A549 (cell line): Measurements from ENCODE around the gene PRKCE. TPM values are rescaled to one million over a fixed set of nuclear protein-coding genes. Genes with fewer than 3 reads are reported as not detected.

Experiments
- ATAC-seq, 2 experiments: fragments of 200-7000 bp in 1 of 2; fragments of >200 bp in 1 of 2; cut with Nextera tagmentation in 1 of 2; cut with Tn5 transposase in 1 of 2; 3 replicates each; pipeline versions ENCODE4 v1.8.0 to v1.9.1; 2018 to 2020; ENCODE audit warnings: mild to moderate bottlenecking in 1 of 2, moderate library complexity in 1 of 2
- CTCF ChIA-PET: fragments of 300-600 bp; sonication (Branson Sonifier 250); formaldehyde crosslinking; extraction: SDS; loops from one replicate; lab custom pipeline; 2021; ENCODE audit warnings: antibody characterized with exemption, inconsistent platforms; lab: Yijun Ruan, JAX
- POLR2A ChIA-PET: fragments of 350-600 bp; formaldehyde crosslinking; extraction: SDS; loops from one replicate; lab custom pipeline; 2021; ENCODE audit warnings: antibody characterized with exemption, inconsistent platforms; lab: Yijun Ruan, JAX
- DNase-seq, 2 experiments: peaks; one replicate each; pipeline versions ENCODE4 v3.0.0 to v3.0.0-alpha.2; 2011 to 2016; ENCODE audit warnings: low read depth in 1 of 2, low spot score in 1 of 2
- FAIRE-seq: peaks from 2 replicates; lab custom pipeline; 2011; peaks lifted over from hg19 to GRCh38; lab: Jason Lieb, UNC
- H3K27ac ChIP-seq, 2 experiments: fragments of >200 bp; sonication (Bioruptor Twin); formaldehyde crosslinking; 3 replicates each; pipeline ENCODE4 v1.5.1; 2016 to 2017
- H3K4me1 ChIP-seq: fragments of >200 bp; sonication (Bioruptor Twin); formaldehyde crosslinking; 3 replicates; pipeline ENCODE4 v1.6.1; 2016
- H3K4me2 ChIP-seq: fragments of >200 bp; sonication (Bioruptor Twin); formaldehyde crosslinking; 3 replicates; pipeline ENCODE4 v1.6.1; 2016
- H3K4me3 ChIP-seq: fragments of >200 bp; sonication (Bioruptor Twin); formaldehyde crosslinking; 3 replicates; pipeline ENCODE4 v1.5.1; 2016
- H3K9me3 ChIP-seq: fragments of >200 bp; sonication (Bioruptor Twin); formaldehyde crosslinking; 3 replicates; pipeline ENCODE4 v1.6.1; 2016
- BHLHE40 ChIP-seq: IDR thresholded peaks from 2 replicates; pipeline ENCODE4 v1.6.1; 2012; ENCODE audit warnings: low read depth, low read length, inconsistent platforms
- CHD4 ChIP-seq: fragments of 200-600 bp; sonication (generic); IDR thresholded peaks from 2 replicates; pipeline ENCODE4 v1.6.1; 2016; ENCODE audit warnings: antibody characterized with exemption, mild to moderate bottlenecking, borderline replicate concordance
- EHF ChIP-seq: fragments of 250-450 bp; sonication (Bioruptor Pico); IDR thresholded peaks from 2 replicates; pipeline ENCODE4 v1.5.0; 2020; ENCODE audit warnings: mild to moderate bottlenecking
- FOSB ChIP-seq: fragments of 250-450 bp; sonication (Bioruptor Pico); IDR thresholded peaks from 2 replicates; pipeline ENCODE4 v1.5.0; 2020; ENCODE audit warnings: mild to moderate bottlenecking, moderate library complexity
- FOSL2 ChIP-seq, 2 experiments: fragments of 450-650 bp in 1 of 2; fragments of >200 bp in 1 of 2; sonication (Bioruptor Twin) in 1 of 2; formaldehyde crosslinking; IDR thresholded peaks; 2 replicates each; pipeline versions ENCODE4 v1.5.0 to v1.6.1; 2016 to 2020; ENCODE audit warnings: mild to moderate bottlenecking in 1 of 2, moderate library complexity in 1 of 2
- GATA3 ChIP-seq: IDR thresholded peaks from 2 replicates; pipeline ENCODE4 v1.6.1; 2012; ENCODE audit warnings: borderline replicate concordance
- HDAC2 ChIP-seq: fragments of 200-600 bp; sonication (generic); IDR thresholded peaks from 2 replicates; pipeline ENCODE4 v1.6.1; 2016
- HES2 ChIP-seq: fragments of >200 bp; sonication (Bioruptor Twin); formaldehyde crosslinking; IDR thresholded peaks from 2 replicates; pipeline ENCODE4 v1.6.1; 2016
- MAFK ChIP-seq: fragments of 450-650 bp; IDR thresholded peaks from 2 replicates; pipeline ENCODE4 v1.6.1; 2014; ENCODE audit not compliant: partially characterized antibody
- MAZ ChIP-seq: fragments of 150-350 bp; IDR thresholded peaks from 2 replicates; pipeline ENCODE4 v1.6.1; 2014; ENCODE audit warnings: antibody characterized with exemption, low read depth, low read length, borderline replicate concordance
- MYC ChIP-seq: IDR thresholded peaks from 2 replicates; pipeline ENCODE4 v1.6.1; 2012; ENCODE audit warnings: mild to moderate bottlenecking, inconsistent platforms, low read length, improper control_type of control experiment, borderline replicate concordance
- NPAS2 ChIP-seq: fragments of 250-450 bp; sonication (Bioruptor Pico); IDR thresholded peaks from 2 replicates; pipeline ENCODE4 v1.8.0; 2022; ENCODE audit warnings: mild to moderate bottlenecking, moderate library complexity, borderline replicate concordance
- PHF8 ChIP-seq: fragments of 200-600 bp; sonication (generic); IDR thresholded peaks from 2 replicates; pipeline ENCODE4 v1.6.1; 2016; ENCODE audit warnings: low read depth, mild to moderate bottlenecking, antibody characterized with exemption, moderate library complexity, borderline replicate concordance
- RAD21 ChIP-seq, 2 experiments: fragments of >200 bp in 1 of 2; sonication (Bioruptor Twin) in 1 of 2; formaldehyde crosslinking in 1 of 2; IDR thresholded peaks in 1 of 2; conservative IDR thresholded peaks in 1 of 2; 2 replicates in 1 of 2; 3 replicates in 1 of 2; pipeline ENCODE4 v1.6.1; 2012 to 2018; ENCODE audit warnings: inconsistent platforms in 1 of 2
- REST ChIP-seq: fragments of 200-600 bp; sonication (generic); IDR thresholded peaks from 2 replicates; pipeline ENCODE4 v1.6.1; 2016; ENCODE audit warnings: antibody characterized with exemption, mild to moderate bottlenecking, moderate library complexity
- RFX5 ChIP-seq: fragments of 450-650 bp; IDR thresholded peaks from 2 replicates; pipeline ENCODE4 v1.7.1; 2014; ENCODE audit warnings: antibody characterized with exemption, mild to moderate bottlenecking, moderate library complexity
- RNF2 ChIP-seq: fragments of 200-600 bp; sonication (generic); IDR thresholded peaks from 2 replicates; pipeline ENCODE4 v1.6.1; 2016; ENCODE audit warnings: low read depth, mild to moderate bottlenecking, antibody characterized with exemption, moderate library complexity, borderline replicate concordance
- SREBF2 ChIP-seq: fragments of 450-650 bp; IDR thresholded peaks from 2 replicates; pipeline ENCODE4 v1.6.1; 2014; ENCODE audit warnings: mild to moderate bottlenecking, moderate library complexity
- USF2 ChIP-seq: fragments of 450-650 bp; IDR thresholded peaks from 2 replicates; pipeline ENCODE4 v1.6.1; 2014; ENCODE audit warnings: antibody characterized with exemption
- ZFP36 ChIP-seq: fragments of 450-650 bp; IDR thresholded peaks from 2 replicates; pipeline ENCODE4 v1.6.1; 2014; ENCODE audit warnings: borderline replicate concordance; ENCODE audit not compliant: partially characterized antibody
- ZNF302 ChIP-seq: fragments of 250-450 bp; sonication (Bioruptor Pico); IDR thresholded peaks from 2 replicates; pipeline ENCODE4 v1.9.0; 2021; ENCODE audit warnings: inconsistent platforms, mild to moderate bottlenecking, moderate library complexity
- WGBS: methylation state at CpG from one replicate; pipeline ENCODE4 v1.1.6; 2017; ENCODE audit errors: missing lambda C conversion rate; 5-methylcytosine and 5-hydroxymethylcytosine counted together
- polyA plus RNA-seq, 4 experiments: library from polyadenylated mRNA; depleted of rRNA in 3 of 4; stranded (reverse); fragments of >200 nt; fragmentation: RNase III in 1 of 4; extraction: RNeasy Plus Mini Kit Qiagen cat#74134 plus additional on column Dnase treatment in 1 of 4; gene quantifications; 2 replicates in 3 of 4; 3 replicates in 1 of 4; pipeline ENCODE4 v1.2.3, GENCODE V29; 2011 to 2017
- TF ChIP-seq, protein P1 (sequence below): IDR thresholded peaks from 2 replicates; pipeline ENCODE4 v1.6.1; 2012
- TF ChIP-seq, protein P2 (sequence below): IDR thresholded peaks from 2 replicates; pipeline ENCODE4 v1.6.1; 2012

PRKCE gene
- polyA plus RNA-seq, 2 of the 4 experiments (the other 2 are of a cell fraction), result 11.5 to 12.0 TPM

- peak overlapping the region; percentile 61 for H3K4me2 ChIP-seq
Observed at GRCh38 chr2:45936623-45936979, 285.1 kb downstream of the PRKCE start.

GRCh38 chr2:45937990-45938389 is 286.5 kb downstream of the PRKCE start:
- Histone ChIP-seq H3K9me3 (no peaks in the 10 kb centered on the region), H3K4me3 (peak overlapping the region; percentile 4; the same call in 1 of the 3 replicates), H3K27ac (peak overlapping the region; percentile 89 to 90), H3K4me1 (peaks cover 47% of the 10 kb centered on the region), H3K4me2 (peak overlapping the region; percentile 79)
- TF ChIP-seq EHF, result no peak
- no peak for TF ChIP-seq ZNF302 (CRISPR knock-in tag)
- TF ChIP-seq BHLHE40, result no peak
- no peak for TF ChIP-seq ZFP36
- no peak for TF ChIP-seq PHF8
- TF ChIP-seq MAZ, result no peak
- no peak for TF ChIP-seq USF2
- no peak for FAIRE-seq
- POLR2A ChIA-PET, result no interaction called here
- CTCF ChIA-PET, result interaction anchor here (0.6 to 5.4 kb wide), 15 partner anchors 10 to 320 kb away, joined by 3 to 76 read pairs (median 4); partner anchors contain the start of gene PRKCE
- WGBS, result 95% methylated on average over 4 of the region's 4 CpGs
- ATAC-seq, result no peak
- DNase-seq, result no peak

More at GRCh38 chr2:45936623-45936979, 285.1 kb downstream of the PRKCE start:
- FAIRE-seq (no peak), ATAC-seq (no peak), DNase-seq (no peak)
- POLR2A ChIA-PET, result interaction anchor here (0.5 to 1.1 kb wide), 3 partner anchors 28 to 286 kb away, joined by 4 to 10 read pairs (median 4); no protein-coding TSS in a partner anchor
- TF ChIP-seq FOSL2 (IDR thresholded peaks at IDR 0.05) (no peak), FOSL2 (CRISPR knock-in tag; IDR thresholded peaks at IDR 0.05) (no peak)
- H3K9me3 ChIP-seq, result no peaks in the 10 kb centered on the region
- no peak overlapping the region for H3K4me3 ChIP-seq
- H3K27ac ChIP-seq, result peak overlapping the region; percentile 89 to 90
- peaks cover 44% of the 10 kb centered on the region for H3K4me1 ChIP-seq
- CTCF ChIA-PET, result interaction anchor here (0.6 to 5.4 kb wide), 35 partner anchors 10 to 527 kb away, joined by 3 to 76 read pairs (median 4); partner anchors contain the start of gene PRKCE
- WGBS, result 34% methylated on average over 5 of the region's 5 CpGs

GRCh38 chr2:45938649-45939511 is 287.4 kb downstream of the PRKCE start:
- WGBS, result 8% methylated on average over 13 of the region's 13 CpGs
- Histone ChIP-seq H3K9me3 (no peaks in the 10 kb centered on the region), H3K4me2 (peak overlapping the region; percentile 79), H3K4me1 (peaks cover 56% of the 10 kb centered on the region), H3K4me3 (peak overlapping the region; percentile 25; the same call in 1 of the 3 replicates), H3K27ac (peak overlapping the region; percentile 89 to 90)
- POLR2A ChIA-PET, result interaction anchor here (0.6 to 1.0 kb wide), 3 partner anchors 54 to 328 kb away, joined by 3 to 7 read pairs (median 4); partner anchors contain the start of gene SRBD1
- DNase-seq (peak; percentile 91 to 99), FAIRE-seq (peak; percentile 68), ATAC-seq (peak; percentile 89 to 92)
- CTCF ChIA-PET, result interaction anchor here (0.6 to 5.4 kb wide), 15 partner anchors 11 to 606 kb away, joined by 3 to 76 read pairs (median 4); no protein-coding TSS in a partner anchor
- TF ChIP-seq FOSB (CRISPR knock-in tag), result no peak; the same call in 1 of the 2 replicates
- no peak for TF ChIP-seq HDAC2
- TF ChIP-seq MAFK, result peak; percentile 98
- 0 out of 2 replicates have a peak, but pooled peaks have one; percentile 15 for TF ChIP-seq BHLHE40
- peak; percentile 37 to 70 for TF ChIP-seq RAD21 (conservative IDR thresholded peaks at IDR 0.05 in 1 of 2, IDR thresholded peaks at IDR 0.05 in 1 of 2)
- TF ChIP-seq, protein P1, sequence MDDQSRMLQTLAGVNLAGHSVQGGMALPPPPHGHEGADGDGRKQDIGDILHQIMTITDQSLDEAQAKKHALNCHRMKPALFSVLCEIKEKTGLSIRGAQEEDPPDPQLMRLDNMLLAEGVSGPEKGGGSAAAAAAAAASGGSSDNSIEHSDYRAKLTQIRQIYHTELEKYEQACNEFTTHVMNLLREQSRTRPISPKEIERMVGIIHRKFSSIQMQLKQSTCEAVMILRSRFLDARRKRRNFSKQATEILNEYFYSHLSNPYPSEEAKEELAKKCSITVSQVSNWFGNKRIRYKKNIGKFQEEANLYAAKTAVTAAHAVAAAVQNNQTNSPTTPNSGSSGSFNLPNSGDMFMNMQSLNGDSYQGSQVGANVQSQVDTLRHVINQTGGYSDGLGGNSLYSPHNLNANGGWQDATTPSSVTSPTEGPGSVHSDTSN, result peak; percentile 86
- TF ChIP-seq, protein P2, sequence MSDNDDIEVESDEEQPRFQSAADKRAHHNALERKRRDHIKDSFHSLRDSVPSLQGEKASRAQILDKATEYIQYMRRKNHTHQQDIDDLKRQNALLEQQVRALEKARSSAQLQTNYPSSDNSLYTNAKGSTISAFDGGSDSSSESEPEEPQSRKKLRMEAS, result peak; percentile 99
- TF ChIP-seq MYC, result peak; percentile 2
- TF ChIP-seq ZNF302 (CRISPR knock-in tag), result no peak
- TF ChIP-seq HES2, result peak; percentile 92
- no peak for TF ChIP-seq ZFP36
- TF ChIP-seq NPAS2, result no peak
- no peak for TF ChIP-seq RNF2
- TF ChIP-seq SREBF2, result no peak
- no peak for TF ChIP-seq CHD4
- TF ChIP-seq EHF, result peak; percentile 54; the same call in 1 of the 2 replicates
- peak; percentile 97 for TF ChIP-seq GATA3
- TF ChIP-seq RFX5, result 0 out of 2 replicates have a peak, but pooled peaks have one; percentile 37
- no peak for TF ChIP-seq REST
